H1 (cell line): Measurements from ENCODE around the gene PATJ. TPM values are rescaled to one million over a fixed set of nuclear protein-coding genes. Genes with fewer than 3 reads are reported as not detected.

Experiments
- CTCF ChIA-PET: fragments of 300-600 bp; sonication (Branson Sonifier 250); formaldehyde crosslinking; loops from one replicate; lab custom pipeline; 2021; ENCODE audit not compliant: partially characterized antibody; lab: Charles Lee
- POLR2A ChIA-PET: fragments of 300-600 bp; sonication (Branson Sonifier 250); formaldehyde crosslinking; loops from one replicate; lab custom pipeline; 2021; ENCODE audit warnings: inconsistent platforms; ENCODE audit not compliant: partially characterized antibody; lab: Charles Lee
- DNase-seq, 2 experiments: peaks; one replicate each; pipeline versions ENCODE4 v3.0.0 to v3.0.0-alpha.2; 2010 to 2022; ENCODE audit warnings: low spot score in 2 of 2, low read depth in 1 of 2, mixed read lengths in 1 of 2
- FAIRE-seq: peaks from 2 replicates; lab custom pipeline; 2011; peaks lifted over from hg19 to GRCh38; lab: Jason Lieb, UNC
- H2AFZ ChIP-seq: 2 replicates; pipeline ENCODE4 v1.8.1; 2012; ENCODE audit warnings: low read length, inconsistent platforms
- H2AK5ac ChIP-seq: 2 replicates; pipeline ENCODE4 v1.6.1; 2013; ENCODE audit warnings: low read depth, low read length
- H2BK120ac ChIP-seq: replicated peaks from 2 replicates; pipeline ENCODE3; 2013; ENCODE audit warnings: low read depth, low read length, inconsistent platforms
- H2BK12ac ChIP-seq: 2 replicates; pipeline ENCODE4 v1.6.1; 2013; ENCODE audit warnings: low read depth, low read length
- H2BK15ac ChIP-seq: 2 replicates; pipeline ENCODE4 v1.6.1; 2013; ENCODE audit warnings: low read length
- H2BK20ac ChIP-seq: 2 replicates; pipeline ENCODE4 v1.6.1; 2013; ENCODE audit warnings: low read length
- H2BK5ac ChIP-seq: 2 replicates; pipeline ENCODE4 v1.6.1; 2013; ENCODE audit warnings: low read depth, low read length
- H3K14ac ChIP-seq: 2 replicates; pipeline ENCODE4 v1.6.1; 2013; ENCODE audit warnings: inconsistent platforms; ENCODE audit not compliant: insufficient read length
- H3K18ac ChIP-seq: 2 replicates; pipeline ENCODE4 v1.6.1; 2013; ENCODE audit warnings: low read length; ENCODE audit errors: extremely low read depth
- H3K23ac ChIP-seq: 2 replicates; pipeline ENCODE4 v1.6.1; 2013; ENCODE audit warnings: inconsistent platforms; ENCODE audit not compliant: insufficient read length
- H3K23me2 ChIP-seq: 2 replicates; pipeline ENCODE4 v1.6.1; 2013; ENCODE audit warnings: low read depth, low read length
- H3K27ac ChIP-seq: 2 replicates; pipeline ENCODE4 v1.6.1; 2011; ENCODE audit warnings: low read depth, low read length, inconsistent platforms
- H3K27me3 ChIP-seq, 4 experiments: replicated peaks in 1 of 4; 1 replicate in 1 of 4; 2 replicates in 3 of 4; pipeline versions ENCODE4 v1.6.1 to v1.8.1; 2011 to 2013; ENCODE audit warnings: low read length in 3 of 4, mild to moderate bottlenecking in 3 of 4, inconsistent platforms in 2 of 4, mixed read lengths in 2 of 4, moderate library complexity in 1 of 4; ENCODE audit not compliant: control insufficient read depth in 3 of 4, insufficient read depth in 3 of 4; ENCODE audit errors: extremely low read depth in 1 of 4
- H3K36me3 ChIP-seq, 4 experiments: 2 replicates each; pipeline versions ENCODE4 v1.6.1 to v1.8.1; 2011 to 2013; ENCODE audit warnings: mild to moderate bottlenecking in 4 of 4, low read length in 3 of 4, moderate library complexity in 2 of 4, control low read depth in 1 of 4, inconsistent platforms in 1 of 4; ENCODE audit not compliant: insufficient read depth in 4 of 4, control insufficient read depth in 2 of 4
- H3K4ac ChIP-seq: replicated peaks from 2 replicates; pipeline ENCODE3; 2013; ENCODE audit warnings: low read length, low read depth, mixed read lengths, inconsistent platforms; ENCODE audit not compliant: insufficient read length
- H3K4me1 ChIP-seq, 4 experiments: replicated peaks in 1 of 4; 1 replicate in 1 of 4; 2 replicates in 3 of 4; pipeline versions ENCODE4 v1.6.1 to v1.8.1; 2011 to 2013; ENCODE audit warnings: low read length in 3 of 4, inconsistent platforms in 2 of 4, mixed read lengths in 1 of 4; ENCODE audit not compliant: insufficient read depth in 4 of 4, control insufficient read depth in 3 of 4
- H3K4me2 ChIP-seq, 2 experiments: 2 replicates each; pipeline versions ENCODE4 v1.6.1 to v1.8.1; 2011 to 2013; ENCODE audit warnings: low read depth in 2 of 2, low read length in 2 of 2, control low read depth in 1 of 2, inconsistent platforms in 1 of 2, mild to moderate bottlenecking in 1 of 2; ENCODE audit not compliant: insufficient read depth in 1 of 2
- H3K4me3 ChIP-seq, 4 experiments: fragments of 200-600, 300-600 bp in 1 of 4; sonication (generic), shearing (Covaris generic), sonication (Bioruptor Twin) in 1 of 4; 2 replicates each; pipeline versions ENCODE4 v1.5.1 to v1.8.1; 2011 to 2016; ENCODE audit warnings: low read length in 4 of 4, low read depth in 3 of 4, control low read depth in 2 of 4, inconsistent platforms in 2 of 4, mild to moderate bottlenecking in 2 of 4, mixed read lengths in 1 of 4, moderate library complexity in 1 of 4; ENCODE audit not compliant: insufficient read depth in 2 of 4; ENCODE audit errors: extremely low read depth in 1 of 4
- H3K56ac ChIP-seq: replicated peaks from 2 replicates; pipeline ENCODE3; 2013; ENCODE audit warnings: low read depth, mild to moderate bottlenecking, mixed read lengths, low read length, inconsistent platforms; ENCODE audit not compliant: insufficient read length
- H3K79me1 ChIP-seq: 2 replicates; pipeline ENCODE4 v1.6.1; 2013; ENCODE audit warnings: low read depth, low read length, control low read depth
- H3K79me2 ChIP-seq, 2 experiments: 2 replicates each; pipeline versions ENCODE4 v1.6.1 to v1.8.1; 2012 to 2013; ENCODE audit warnings: low read length in 2 of 2, mild to moderate bottlenecking in 2 of 2, inconsistent platforms in 1 of 2; ENCODE audit not compliant: insufficient read depth in 2 of 2, control insufficient read depth in 1 of 2
- H3K9ac ChIP-seq, 4 experiments: replicated peaks in 1 of 4; 1 replicate in 1 of 4; 2 replicates in 3 of 4; pipeline versions ENCODE4 v1.6.1 to v1.8.1; 2011 to 2013; ENCODE audit warnings: low read depth in 3 of 4, low read length in 3 of 4, control low read depth in 2 of 4, mild to moderate bottlenecking in 2 of 4, moderate library complexity in 2 of 4, inconsistent platforms in 1 of 4; ENCODE audit errors: extremely low read depth in 1 of 4
- H3K9me3 ChIP-seq, 2 experiments: 2 replicates each; pipeline versions ENCODE4 v1.6.1 to v1.8.1; 2012 to 2013; ENCODE audit warnings: mild to moderate bottlenecking in 2 of 2, moderate library complexity in 2 of 2, control low read depth in 1 of 2, inconsistent platforms in 1 of 2, low read depth in 1 of 2, low read length in 1 of 2, mixed read lengths in 1 of 2; ENCODE audit not compliant: insufficient read depth in 2 of 2
- H4K20me1 ChIP-seq, 2 experiments: replicated peaks in 1 of 2; 2 replicates each; pipeline versions ENCODE3 to v1.8.1; 2011 to 2013; ENCODE audit warnings: inconsistent platforms in 2 of 2, low read length in 2 of 2, mild to moderate bottlenecking in 1 of 2; ENCODE audit not compliant: insufficient read depth in 2 of 2, control insufficient read depth in 1 of 2
- H4K5ac ChIP-seq: 2 replicates; pipeline ENCODE4 v1.6.1; 2013; ENCODE audit warnings: low read length, low read depth, mixed read lengths, inconsistent platforms; ENCODE audit not compliant: insufficient read length
- H4K8ac ChIP-seq: 2 replicates; pipeline ENCODE4 v1.8.0; 2013; ENCODE audit warnings: mild to moderate bottlenecking, moderate library complexity, low read length, inconsistent platforms; ENCODE audit not compliant: insufficient read depth; ENCODE audit errors: extremely low read depth
- H4K91ac ChIP-seq: replicated peaks from 2 replicates; pipeline ENCODE3; 2013; ENCODE audit warnings: low read length, mixed read lengths, inconsistent platforms; ENCODE audit not compliant: insufficient read length
- ASH2L ChIP-seq: fragments of 200-600, 300-600 bp; sonication (generic); IDR thresholded peaks from one replicate; pipeline ENCODE4 v1.7.1; 2017; ENCODE audit warnings: low read length
- CTBP2 ChIP-seq: IDR thresholded peaks from 2 replicates; pipeline ENCODE4 v1.7.0; 2011; ENCODE audit warnings: borderline replicate concordance, mild to moderate bottlenecking, moderate library complexity, mixed read lengths, low read length; ENCODE audit not compliant: insufficient read depth, insufficient read length
- JUND ChIP-seq: IDR thresholded peaks from 2 replicates; pipeline ENCODE4 v1.6.1; 2011; ENCODE audit warnings: mild to moderate bottlenecking, improper control_type of control experiment, low read length
- POLR2A ChIP-seq, 2 experiments: IDR thresholded peaks; 1 replicate in 1 of 2; 2 replicates in 1 of 2; pipeline ENCODE4 v1.6.1; 2011; ENCODE audit warnings: low read depth in 2 of 2, low read length in 2 of 2, mild to moderate bottlenecking in 2 of 2; ENCODE audit errors: control extremely low read depth in 1 of 2
- SP2 ChIP-seq: IDR thresholded peaks from 2 replicates; pipeline ENCODE4 v1.6.1; 2012; ENCODE audit warnings: mild to moderate bottlenecking, low read length, inconsistent platforms
- TAF7 ChIP-seq: optimal IDR thresholded peaks from 2 replicates; pipeline ENCODE3; 2011; ENCODE audit warnings: low read depth, mild to moderate bottlenecking, inconsistent platforms, low read length, moderate library complexity, borderline replicate concordance
- WGBS, 2 experiments: shearing (Covaris generic) in 1 of 2; methylation state at CpG; one replicate each; pipeline versions ENCODE4 v1.1.6 to v1.1.7; 2013 to 2015; ENCODE audit warnings: low lambda C conversion rate in 2 of 2, mixed read lengths in 2 of 2, inconsistent platforms in 1 of 2, low coverage in 1 of 2, missing lambda C conversion rate in 1 of 2; ENCODE audit not compliant: insufficient replicate concordance in 2 of 2, insufficient coverage in 1 of 2, insufficient read length in 1 of 2; ENCODE audit errors: extremely low coverage in 1 of 2, missing lambda C conversion rate in 1 of 2; 5-methylcytosine and 5-hydroxymethylcytosine counted together
- polyA plus RNA-seq, 7 experiments: library from polyadenylated mRNA; depleted of rRNA in 3 of 7; stranded (reverse) in 5 of 7; unstranded in 2 of 7; fragments of >200 nt in 5 of 7; fragments of 200-250 nt in 2 of 7; gene quantifications; 1 replicate in 5 of 7; 2 replicates in 1 of 7; 4 replicates in 1 of 7; pipeline versions ENCODE4 v1.2.1 to v1.2.3, GENCODE V29; 2011 to 2013; ENCODE audit warnings: missing spikeins in 2 of 7, mixed read lengths in 2 of 7
- total RNA-seq: library from RNA; stranded (reverse); fragmentation: NEBNext Ultra II Directional; extraction: Animal tissue kit (Norgen Biotek cat#: 25700); gene quantifications from 2 replicates; pipeline ENCODE4 v1.2.1, GENCODE V29; 2021

The PATJ gene
- total and polyA plus RNA-seq, 2 of the 8 experiments (the other 6 are each of a cell fraction or from before 2014, with no cell fraction given): 8.2 to 55.6 TPM

- no peaks in the 10 kb centered on the region for H3K36me3 ChIP-seq
- CTCF ChIA-PET: interaction anchor here (1.0 to 2.1 kb wide), 5 partner anchors 9 to 96 kb away, joined by 3 to 9 read pairs (median 5); no protein-coding TSS in a partner anchor
Observed at GRCh38 chr1:62025154-62025553, 282.9 kb downstream of the PATJ start.

More at GRCh38 chr1:62025154-62025553, 282.9 kb downstream of the PATJ start:
- Histone ChIP-seq H4K20me1 (no peaks in the 10 kb centered on the region), H3K18ac (no peak overlapping the region), H3K4me1 (peaks cover 0 to 4% (median 0%) of the 10 kb centered on the region in 4 experiments; a peak in 1 of 7 replicates), H2BK120ac (no peak overlapping the region), H3K56ac (no peak overlapping the region), H3K79me2 (no peaks in the 10 kb centered on the region), H2BK12ac (no peak overlapping the region), H3K4me2 (no peak overlapping the region), H3K23ac (no peak overlapping the region), H3K79me1 (no peaks in the 10 kb centered on the region), H3K4ac (no peak overlapping the region), H2AFZ (no peak overlapping the region), H4K8ac (no peak overlapping the region), H4K91ac (no peak overlapping the region), H2BK5ac (no peak overlapping the region), H3K4me3 (no peak overlapping the region), H3K27me3 (no peaks in the 10 kb centered on the region), H3K27ac (no peak overlapping the region), H2BK15ac (no peak overlapping the region), H4K5ac (no peak overlapping the region), H3K9ac (no peak overlapping the region), H2BK20ac (no peak overlapping the region), H2AK5ac (no peak overlapping the region), H3K14ac (no peak overlapping the region), H3K9me3 (peaks cover 3 to 5% of the 10 kb centered on the region in 2 experiments; a peak in 1 of 4 replicates), H3K23me2 (no peaks in the 10 kb centered on the region)
- FAIRE-seq (no peak), DNase-seq (no peak)
- 77% methylated on average over 4 of the region's 4 CpGs; no CpG with 5 or more reads in 1 of the 2 experiments for WGBS, 2 experiments
- POLR2A ChIA-PET: interaction anchor here (1.1 kb wide), 1 partner anchor 10 kb away, joined by 3 read pairs; no protein-coding TSS in a partner anchor
- TF ChIP-seq TAF7: no peak
- TF ChIP-seq POLR2A (IDR thresholded peaks at IDR 0.05; ENCODE audit: control extremely low read depth in 1 of 2, low read depth in 2 of 2, low read length in 2 of 2): no peak
- TF ChIP-seq JUND: no peak
- TF ChIP-seq ASH2L: no peak
- TF ChIP-seq CTBP2: no peak
- TF ChIP-seq SP2: no peak
